Measurements from ENCODE around the gene BSG.
"Not testable (repeated sequence)": the region's sequence is repeated elsewhere in the genome, so short reads cannot be mapped to it uniquely, and the experiment has no call there.

BSG gene

GRCh38 chr19:588741-589692, 16.6 kb downstream of the BSG start:
- DNase-seq = peak; percentile 31

GRCh38 chr19:589693-590395, 17.4 kb downstream of the BSG start, which contains the start of gene HCN2:
Gene HCN2, plus strand, starts transcription at chr19:589881. Its CDS starts 65 bp downstream, at chr19:589946.
- DNase-seq = no peak

GRCh38 chr19:590396-590745, 18.0 kb downstream of the BSG start:
- no peak for DNase-seq

GRCh38 chr19:590750-591098, 18.3 kb downstream of the BSG start:
- DNase-seq = no peak

GRCh38 chr19:591099-591958, 18.9 kb downstream of the BSG start:
- no peak for DNase-seq

- DNase-seq = no peak
Observed at GRCh38 chr19:592101-592500, 19.7 kb downstream of the BSG start.

- DNase-seq = no peak
Observed at GRCh38 chr19:593055-593454, 20.7 kb downstream of the BSG start.

GRCh38 chr19:593505-593904, 21.1 kb downstream of the BSG start:
- DNase-seq = no peak

GRCh38 chr19:594265-594870, 22.0 kb downstream of the BSG start:
- no peak for DNase-seq

- DNase-seq = no peak
Observed at GRCh38 chr19:595326-596262, 23.2 kb downstream of the BSG start.

GRCh38 chr19:596263-596655, 23.9 kb downstream of the BSG start:
- DNase-seq = no peak

GRCh38 chr19:597406-598315, 25.3 kb downstream of the BSG start:
- no peak for DNase-seq

- DNase-seq = no peak
Observed at GRCh38 chr19:601310-601709, 28.9 kb downstream of the BSG start.

GRCh38 chr19:601790-602189, 29.4 kb downstream of the BSG start:
- DNase-seq = no peak

GRCh38 chr19:602391-603301, 30.2 kb downstream of the BSG start:
- DNase-seq = no peak

- DNase-seq = not testable (repeated sequence)
Observed at GRCh38 chr19:603302-603639, 30.9 kb downstream of the BSG start.

- not testable (repeated sequence) for DNase-seq
Observed at GRCh38 chr19:603779-604178, 31.4 kb downstream of the BSG start.

GRCh38 chr19:604355-604754, 32.0 kb downstream of the BSG start:
- DNase-seq = peak; percentile 29

Data from NCI-H2029 (cell line).